Left hindlimb (tissue), 1 donor: ENCODE measurements around the gene SMC3.

Source experiments
- DNase-seq: peaks from one replicate; pipeline ENCODE4 v3.0.0-alpha.2; 2018

SMC3 gene

GRCh38 chr10:110648692-110649346 is 81.3 kb downstream of the SMC3 start:
- no peak for DNase-seq

GRCh38 chr10:110649347-110650264 is 82.1 kb downstream of the SMC3 start:
- no peak for DNase-seq

GRCh38 chr10:110650265-110650668 is 82.8 kb downstream of the SMC3 start:
- no peak for DNase-seq

GRCh38 chr10:110651044-110651958 is 83.8 kb downstream of the SMC3 start:
- DNase-seq, result peak; percentile 44

GRCh38 chr10:110652475-110653118 is 85.1 kb downstream of the SMC3 start:
- no peak for DNase-seq
